Fibroblast of villous mesenchyme (primary cell): Measurements from ENCODE around the gene BOD1L1. TPM values are rescaled to one million over a fixed set of nuclear protein-coding genes. Genes with fewer than 3 reads are reported as not detected.

Experiments
- DNase-seq: peaks from one replicate; pipeline ENCODE4 v3.0.0-alpha.2; 2010; ENCODE audit warnings: low read depth
- H3K4me3 ChIP-seq: 2 replicates; pipeline ENCODE4 v1.5.1; 2011; ENCODE audit warnings: low read depth, mild to moderate bottlenecking, low read length
- CTCF ChIP-seq: IDR thresholded peaks from 2 replicates; pipeline ENCODE4 v1.5.1; 2012; ENCODE audit warnings: low read depth, mild to moderate bottlenecking, low read length; ENCODE audit not compliant: insufficient read depth
- total RNA-seq: library from RNA; depleted of rRNA; stranded (reverse); fragments of >200 nt; gene quantifications from 2 replicates; pipeline ENCODE4 v1.2.3, GENCODE V29; 2012

BOD1L1 gene
- total RNA-seq, 1 donor = 23.7 TPM

GRCh38 chr4:13535708-13536361 lies 91.7 kb downstream of the BOD1L1 start:
- H3K4me3 ChIP-seq = no peak overlapping the region
- no peak for DNase-seq
- no peak for TF ChIP-seq CTCF

- TF ChIP-seq CTCF = no peak
- DNase-seq = no peak
- no peak overlapping the region for H3K4me3 ChIP-seq
These were observed 92.4 kb downstream of the BOD1L1 start for GRCh38 chr4:13535118-13535517.

- no peak for TF ChIP-seq CTCF
- DNase-seq = no peak
- no peak overlapping the region for H3K4me3 ChIP-seq
These were observed 93.0 kb downstream of the BOD1L1 start for GRCh38 chr4:13534344-13535063.

GRCh38 chr4:13533670-13534343 lies 93.7 kb downstream of the BOD1L1 start:
- no peak for TF ChIP-seq CTCF
- no peak for DNase-seq
- no peak overlapping the region for H3K4me3 ChIP-seq

GRCh38 chr4:13531625-13531998 lies 95.9 kb downstream of the BOD1L1 start:
- no peak overlapping the region for H3K4me3 ChIP-seq

More at GRCh38 chr4:13531625-13531998, 95.9 kb downstream of the BOD1L1 start:
- TF ChIP-seq CTCF = no peak
- DNase-seq = no peak
